HCT116 (cell line): ENCODE measurements around the gene CORT.

Experiments used
- CTCF ChIP-seq, 3 experiments: fragments of 200-600 bp in 1 of 3; sonication (generic) in 1 of 3; IDR thresholded peaks in 2 of 3; conservative IDR thresholded peaks in 1 of 3; 2 replicates each; pipeline ENCODE4 v1.5.1; 2012 to 2017; ENCODE audit warnings: low read depth in 2 of 3, low read length in 2 of 3, antibody characterized with exemption in 1 of 3, borderline replicate concordance in 1 of 3, control low read depth in 1 of 3, mild to moderate bottlenecking in 1 of 3, mixed read lengths in 1 of 3, mixed run types in 1 of 3, moderate library complexity in 1 of 3; ENCODE audit not compliant: insufficient read depth in 1 of 3
- EZH2 ChIP-seq: fragments of 200-600 bp; sonication (generic); IDR thresholded peaks from 2 replicates; pipeline ENCODE4 v1.6.1; 2017; ENCODE audit warnings: antibody characterized with exemption, mixed run types
- POLR2AphosphoS5 ChIP-seq: IDR thresholded peaks from 2 replicates; pipeline ENCODE4 v1.6.1; 2011; ENCODE audit warnings: mild to moderate bottlenecking, low read depth, low read length, moderate library complexity
- REST ChIP-seq: IDR thresholded peaks from 2 replicates; pipeline ENCODE4 v1.6.1; 2012; ENCODE audit warnings: low read depth
- SP1 ChIP-seq: IDR thresholded peaks from 2 replicates; pipeline ENCODE4 v1.6.1; 2012; ENCODE audit warnings: low read depth
- YY1 ChIP-seq: IDR thresholded peaks from 2 replicates; pipeline ENCODE4 v1.6.1; 2011; ENCODE audit warnings: low read length, low read depth, moderate library complexity, mild to moderate bottlenecking; ENCODE audit not compliant: insufficient replicate concordance; ENCODE audit errors: extremely low read depth
- ZFX ChIP-seq: fragments of 450-650 bp; IDR thresholded peaks from 2 replicates; pipeline ENCODE4 v1.6.1; 2017

GRCh38 chr1:10428984-10429383 lies 20.8 kb upstream of the CORT start:
- TF ChIP-seq CTCF (IDR thresholded peaks at IDR 0.05 in 2 of 3, conservative IDR thresholded peaks at IDR 0.05 in 1 of 3; ENCODE audit: borderline replicate concordance in 1 of 3, insufficient read depth in 1 of 3, low read depth in 2 of 3, low read length in 2 of 3): no peak
- TF ChIP-seq SP1: no peak
- TF ChIP-seq YY1: no peak
- no peak for TF ChIP-seq ZFX
- TF ChIP-seq EZH2: no peak
- TF ChIP-seq REST: no peak
- no peak for TF ChIP-seq POLR2AphosphoS5
